ENCODE results near the gene CENPB.
"Not testable (repeated sequence)": the region's sequence is repeated elsewhere in the genome, so short reads cannot be mapped to it uniquely, and the experiment has no call there.

CENPB gene, protein sequence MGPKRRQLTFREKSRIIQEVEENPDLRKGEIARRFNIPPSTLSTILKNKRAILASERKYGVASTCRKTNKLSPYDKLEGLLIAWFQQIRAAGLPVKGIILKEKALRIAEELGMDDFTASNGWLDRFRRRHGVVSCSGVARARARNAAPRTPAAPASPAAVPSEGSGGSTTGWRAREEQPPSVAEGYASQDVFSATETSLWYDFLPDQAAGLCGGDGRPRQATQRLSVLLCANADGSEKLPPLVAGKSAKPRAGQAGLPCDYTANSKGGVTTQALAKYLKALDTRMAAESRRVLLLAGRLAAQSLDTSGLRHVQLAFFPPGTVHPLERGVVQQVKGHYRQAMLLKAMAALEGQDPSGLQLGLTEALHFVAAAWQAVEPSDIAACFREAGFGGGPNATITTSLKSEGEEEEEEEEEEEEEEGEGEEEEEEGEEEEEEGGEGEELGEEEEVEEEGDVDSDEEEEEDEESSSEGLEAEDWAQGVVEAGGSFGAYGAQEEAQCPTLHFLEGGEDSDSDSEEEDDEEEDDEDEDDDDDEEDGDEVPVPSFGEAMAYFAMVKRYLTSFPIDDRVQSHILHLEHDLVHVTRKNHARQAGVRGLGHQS

DNA sequence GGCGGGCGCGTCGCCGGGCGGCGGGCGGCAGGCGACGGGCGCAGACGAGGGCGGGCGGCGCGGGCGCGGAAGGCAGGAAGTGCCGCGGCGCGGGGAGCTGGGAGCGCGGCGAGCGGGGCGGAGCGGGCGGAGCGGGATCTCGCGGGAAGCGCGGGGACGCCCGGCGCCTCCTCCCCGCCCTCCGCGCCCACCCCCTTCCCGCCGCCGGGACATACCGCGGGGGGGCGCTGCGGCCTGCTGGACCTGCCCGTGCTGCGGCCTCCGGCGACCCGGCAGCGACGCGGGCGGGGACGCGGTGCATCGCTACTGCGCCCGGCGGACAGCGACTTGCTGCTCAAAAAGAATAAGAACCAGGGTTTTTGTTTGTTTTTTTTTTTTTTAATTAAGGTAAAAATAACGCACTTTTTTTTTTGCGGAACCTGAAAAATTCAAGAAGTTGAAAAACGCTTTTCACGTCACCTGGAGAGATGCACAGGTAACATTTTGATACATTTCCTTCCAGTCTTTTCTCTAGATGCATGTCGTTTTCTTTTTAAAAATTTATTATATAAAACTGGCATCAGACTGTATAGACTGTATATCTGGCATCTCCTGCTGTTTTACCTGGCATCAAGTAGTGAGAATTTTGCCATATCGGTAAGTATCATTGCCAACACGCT lies at the start of gene CENPB:
Gene CENPB (minus strand): TSS at position 76 of the 659 bp plus-strand sequence. CDS start 257 bp downstream, outside the sequence.
- peak; percentile 80 for DNase-seq

DNA sequence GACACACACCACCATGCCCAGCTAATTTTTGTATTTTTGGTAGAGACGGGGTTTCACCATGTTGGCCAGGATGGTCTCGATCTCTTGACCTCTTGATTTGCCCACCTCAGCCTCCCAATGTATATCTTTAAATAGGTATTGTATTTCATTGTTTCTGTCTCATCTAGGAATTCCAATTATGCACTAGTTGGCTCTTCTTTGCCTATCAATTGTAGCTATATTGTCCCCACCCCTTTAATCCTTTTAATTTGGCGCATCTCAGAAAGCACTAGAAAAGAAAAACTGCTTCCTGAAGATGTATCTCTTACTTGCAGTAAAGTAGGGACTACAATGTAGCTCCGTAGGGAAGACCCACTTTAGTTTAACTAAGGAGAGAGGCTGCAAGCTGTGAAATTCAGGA lies 49.6 kb upstream of the CENPB start:
- DNase-seq: no peak

DNA sequence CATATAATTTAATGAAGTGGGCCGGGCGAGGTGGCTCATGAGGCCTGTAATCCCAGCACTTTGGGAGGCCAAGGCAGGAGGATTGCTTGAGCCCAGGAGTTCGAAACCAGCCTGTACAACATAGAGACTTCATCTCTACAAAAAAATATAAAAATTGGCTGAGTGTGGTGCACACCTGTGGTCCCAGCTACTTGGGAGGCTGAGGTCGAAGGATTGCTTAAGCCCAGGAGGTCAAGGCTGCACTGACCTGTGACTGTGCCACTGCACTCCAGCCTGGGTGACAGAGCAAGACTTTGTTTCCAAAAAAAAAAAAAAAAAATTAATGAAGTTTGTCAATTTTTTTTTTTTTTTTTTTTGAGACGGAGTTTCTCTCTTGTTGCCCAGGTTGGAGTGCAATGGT lies 43.4 kb upstream of the CENPB start:
- not testable (repeated sequence) for DNase-seq

DNA sequence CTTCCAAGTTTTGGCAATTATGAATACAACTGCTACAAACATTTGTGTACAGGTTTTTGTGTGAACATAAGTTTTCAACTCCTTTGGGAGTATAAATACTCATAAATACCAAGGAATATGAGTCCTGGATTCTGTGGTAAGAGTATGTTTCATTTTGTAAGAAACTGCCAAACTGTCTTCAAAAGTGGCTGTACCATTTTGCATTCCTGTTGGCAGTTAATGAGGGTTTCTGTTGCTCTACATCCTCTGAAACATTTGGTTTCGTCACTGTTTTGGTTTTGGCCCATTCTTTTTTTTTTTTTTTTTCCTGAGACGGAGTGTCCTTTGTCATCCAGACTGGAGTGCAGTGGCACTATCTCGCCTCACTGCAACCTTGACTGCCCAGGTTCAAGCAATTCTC lies 42.3 kb upstream of the CENPB start:
- no peak for DNase-seq

DNA sequence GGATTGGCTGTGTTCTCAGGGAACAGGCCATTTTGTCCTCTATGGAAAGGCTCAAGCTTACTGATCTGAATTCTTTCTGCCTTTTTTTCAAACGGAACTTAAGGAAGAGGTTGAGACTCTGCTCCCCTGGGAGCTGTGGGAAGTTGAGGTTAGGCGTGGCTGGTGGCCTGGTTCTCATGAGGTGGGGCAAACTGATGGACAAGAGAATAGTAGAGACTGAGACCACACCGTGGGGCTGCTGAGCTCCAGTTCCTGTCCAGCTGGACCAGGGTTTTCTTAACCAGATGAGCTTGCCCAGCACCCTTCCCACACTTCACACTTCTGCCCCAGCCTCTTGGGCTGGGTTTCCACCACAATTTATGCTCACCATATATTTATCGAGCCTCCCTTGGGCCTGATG lies 39.9 kb upstream of the CENPB start:
- DNase-seq: no peak

DNA sequence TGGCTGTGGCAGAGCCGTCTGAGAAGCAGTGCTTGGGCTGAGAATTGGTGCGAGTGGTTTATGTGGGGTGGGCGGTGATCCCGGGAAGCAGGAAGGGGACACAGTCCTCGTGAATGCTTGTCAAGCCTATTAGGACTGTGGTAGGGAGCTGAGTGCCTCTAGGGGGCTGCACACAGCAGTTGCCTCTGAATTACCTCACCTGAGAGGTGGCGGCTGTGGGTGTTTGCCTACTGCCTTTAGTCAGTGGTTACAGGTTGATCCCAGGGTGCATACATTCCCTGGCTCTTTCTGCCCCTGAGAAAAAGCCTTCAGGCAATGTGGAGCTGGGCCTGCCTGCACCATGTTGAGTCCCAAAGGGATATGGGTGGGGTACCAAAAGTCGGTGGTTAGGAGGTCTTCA lies 39.0 kb upstream of the CENPB start:
- DNase-seq: no peak

DNA sequence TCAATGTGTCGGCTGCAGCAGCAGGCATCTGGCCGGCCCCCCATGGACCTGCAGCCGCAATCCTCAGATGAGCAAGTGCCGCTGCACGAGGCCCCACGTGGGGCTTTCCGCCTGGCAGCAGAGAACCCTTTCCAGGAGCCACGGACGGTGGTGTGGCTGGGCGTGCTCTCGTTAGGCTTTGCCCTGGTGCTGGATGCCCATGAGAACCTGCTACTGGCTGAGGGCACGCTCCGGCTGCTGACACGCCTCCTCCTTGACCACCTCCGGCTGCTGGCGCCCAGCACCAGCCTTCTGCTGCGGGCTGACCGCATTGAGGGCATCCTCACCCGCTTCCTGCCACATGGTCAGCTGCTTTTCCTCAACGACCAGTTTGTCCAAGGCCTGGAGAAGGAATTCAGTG lies 37.3 kb upstream of the CENPB start:
- DNase-seq: no peak

DNA sequence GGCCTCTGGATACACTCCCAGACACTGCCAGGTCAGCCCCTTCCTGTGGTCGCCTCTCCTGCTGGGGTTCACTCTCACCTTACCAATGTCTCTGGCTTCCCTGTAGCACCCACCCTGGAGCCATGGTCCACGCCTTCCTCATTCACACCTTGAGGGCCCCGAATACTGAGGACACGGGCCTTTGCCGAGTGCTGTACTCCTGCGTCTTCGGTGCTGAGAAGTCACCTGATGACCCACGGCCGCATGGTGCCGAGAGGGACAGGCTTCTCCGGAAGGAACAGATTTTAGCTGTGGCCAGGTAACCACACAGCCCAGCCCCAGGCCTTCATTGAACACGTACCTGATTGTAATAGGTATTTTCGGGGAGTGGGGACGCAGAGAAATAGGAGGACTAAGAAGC lies 35.5 kb upstream of the CENPB start:
- no peak for DNase-seq

DNA sequence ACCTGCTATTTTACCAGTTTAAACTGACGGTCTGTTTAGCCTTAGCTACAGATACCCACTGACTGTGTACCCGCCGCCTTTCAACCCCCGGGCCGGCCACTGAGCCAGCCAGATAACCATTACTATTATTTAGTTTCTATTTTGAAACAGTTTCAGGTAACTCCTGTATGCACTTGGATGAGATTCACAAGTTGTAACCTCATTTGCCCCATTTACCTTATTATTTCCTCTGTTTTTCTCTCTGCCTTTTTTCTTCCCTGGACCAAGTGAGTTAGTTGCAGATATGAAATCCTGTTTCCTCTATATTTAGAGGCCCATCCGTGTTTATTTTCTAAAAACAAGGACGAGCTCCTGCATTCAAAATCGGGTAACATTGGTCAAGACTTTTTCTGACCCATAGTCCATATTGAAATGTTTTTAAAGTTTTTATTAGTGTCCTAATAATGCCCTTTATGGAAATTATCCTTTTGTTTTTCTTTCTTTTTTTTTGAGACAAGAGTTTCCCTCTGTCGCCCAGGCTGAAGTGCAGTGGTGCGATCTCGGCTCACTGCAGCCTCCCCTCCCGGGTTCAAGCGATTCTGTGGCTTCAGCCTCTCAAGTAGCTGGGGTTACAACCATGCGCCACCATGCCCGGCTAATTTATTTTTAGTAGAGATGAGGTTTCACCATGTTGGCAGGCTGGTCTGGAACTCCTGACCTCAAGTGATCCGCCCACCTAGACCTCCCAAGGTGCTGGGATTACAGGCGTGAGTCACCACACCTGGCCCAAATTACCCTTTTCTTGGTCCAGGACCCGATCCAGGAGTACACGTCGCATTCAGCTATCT lies 34.6 kb upstream of the CENPB start:
- DNase-seq: no peak

DNA sequence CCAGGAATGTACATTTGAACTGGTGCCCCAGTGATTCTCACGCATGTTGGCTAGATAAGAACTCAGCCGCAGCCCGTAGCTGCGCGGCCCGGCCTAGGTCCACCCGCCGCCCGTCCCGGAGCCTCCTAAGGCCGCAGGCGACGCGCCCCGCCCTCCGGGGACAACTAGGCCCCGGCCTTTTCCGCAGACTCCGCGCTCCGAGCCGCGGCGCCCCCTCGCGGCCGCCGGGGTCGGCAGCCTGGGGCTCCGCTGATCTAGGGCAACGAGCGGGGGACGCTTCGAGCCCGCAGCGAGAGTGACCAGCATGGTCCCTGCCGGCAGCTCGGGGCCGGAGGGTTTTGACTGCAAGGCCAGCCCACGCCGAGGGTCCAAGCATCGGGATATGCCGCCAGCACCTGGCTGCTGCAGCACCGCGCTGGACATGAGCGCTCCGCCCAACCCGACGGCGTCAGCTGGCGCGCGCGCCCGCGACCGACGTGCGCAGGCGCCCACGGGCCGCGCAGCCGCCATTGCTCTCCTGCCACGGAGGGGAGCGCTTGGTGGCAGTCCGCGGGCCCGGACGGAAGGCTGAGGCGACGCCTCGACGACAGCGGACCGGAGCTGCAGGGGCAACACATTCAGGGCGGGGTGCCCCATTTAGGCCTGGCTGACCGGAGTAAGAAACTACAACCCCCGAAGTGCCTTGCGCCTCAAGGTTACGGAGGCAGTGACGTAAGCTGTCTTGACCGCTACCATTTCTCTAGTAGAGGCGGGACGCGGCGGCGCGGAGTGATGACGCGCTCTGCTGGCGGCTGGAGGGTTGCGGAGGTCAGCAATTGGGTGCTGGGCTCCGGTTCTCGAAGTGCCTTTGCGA lies 33.7 kb upstream of the CENPB start, which contains the start of gene AP5S1:
Gene AP5S1 (plus strand): TSS at position 500 of the 853 bp plus-strand sequence. CDS start 1,571 bp downstream, outside the sequence.
- peak; percentile 93 for DNase-seq

DNA sequence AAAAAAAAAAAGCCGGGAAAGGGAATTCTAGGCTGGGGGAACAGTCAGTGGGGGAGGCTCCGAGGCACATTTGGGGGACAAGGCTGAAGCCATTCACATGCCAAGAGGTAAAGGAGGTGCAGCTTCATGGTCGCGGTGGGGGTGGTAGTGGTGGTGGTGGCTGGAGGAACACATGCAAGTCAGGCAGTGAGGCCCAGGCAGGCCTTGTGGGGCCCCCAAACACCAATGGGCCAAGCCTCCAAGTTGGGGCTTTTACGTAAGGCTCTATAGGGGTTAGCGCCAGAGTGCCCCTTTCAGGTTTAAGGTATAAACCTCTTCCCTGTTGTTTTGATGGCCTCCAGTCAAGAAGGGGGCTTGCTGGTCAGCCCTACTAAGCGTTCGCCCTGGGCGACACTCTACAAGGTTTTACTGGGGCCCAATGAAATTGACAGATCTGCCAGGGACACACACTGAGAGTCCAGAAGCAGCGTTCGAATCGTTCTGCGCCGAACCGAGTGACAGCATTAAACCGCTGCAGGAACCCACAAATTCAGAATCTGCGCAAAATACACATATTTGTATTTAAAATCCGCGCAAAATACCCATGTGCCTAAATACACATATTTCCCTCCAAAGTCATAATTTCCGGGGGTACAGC lies 33.0 kb upstream of the CENPB start:
- DNase-seq: no peak

DNA sequence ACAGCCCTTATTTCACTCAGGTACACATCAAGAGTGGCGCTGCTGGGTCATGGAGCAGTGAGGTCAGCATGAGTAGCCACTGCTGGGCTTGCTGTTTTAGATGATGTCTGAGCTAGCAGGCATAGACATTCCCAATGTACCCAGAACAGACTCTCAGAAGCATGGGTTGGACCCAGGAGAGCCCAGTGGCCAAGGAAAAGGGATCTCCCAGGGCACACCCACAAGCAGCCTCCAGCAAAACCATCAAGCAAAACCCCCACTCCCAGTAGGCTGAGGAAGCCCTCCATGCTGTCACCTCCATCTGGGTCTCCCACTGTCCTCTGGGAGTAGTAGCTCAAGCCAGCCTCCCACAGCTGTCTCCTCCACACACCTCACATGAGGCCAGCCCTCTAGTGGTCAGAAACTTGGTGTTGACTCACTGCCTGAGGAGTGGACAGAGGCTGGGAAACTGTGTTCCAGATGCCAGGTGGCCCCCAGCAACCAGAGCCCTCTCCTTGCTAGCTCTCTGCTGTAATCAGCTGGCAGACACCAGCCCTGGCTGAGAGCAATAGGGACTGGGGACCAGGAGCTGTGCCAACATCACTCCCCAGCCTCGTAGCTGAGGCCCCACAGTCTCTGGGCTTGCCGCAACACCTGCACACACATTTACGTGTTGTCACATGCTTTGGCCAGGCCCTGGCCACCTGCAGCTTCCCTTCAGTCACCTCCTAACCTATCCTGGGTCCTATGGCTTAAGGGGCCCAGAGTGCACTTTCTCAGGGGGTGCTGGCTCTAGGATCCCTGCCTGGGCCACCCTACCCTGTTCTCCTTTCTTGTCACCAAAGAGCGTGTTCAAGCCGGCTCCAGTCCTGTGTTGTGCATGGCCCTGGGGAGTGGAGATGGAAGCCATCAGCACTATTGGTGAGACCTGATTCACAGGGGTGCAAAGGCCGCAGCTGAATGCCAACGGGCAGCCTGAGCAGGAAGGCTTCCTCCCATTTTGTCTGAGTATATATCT lies 31.9 kb upstream of the CENPB start:
- peak; percentile 31 for DNase-seq

DNA sequence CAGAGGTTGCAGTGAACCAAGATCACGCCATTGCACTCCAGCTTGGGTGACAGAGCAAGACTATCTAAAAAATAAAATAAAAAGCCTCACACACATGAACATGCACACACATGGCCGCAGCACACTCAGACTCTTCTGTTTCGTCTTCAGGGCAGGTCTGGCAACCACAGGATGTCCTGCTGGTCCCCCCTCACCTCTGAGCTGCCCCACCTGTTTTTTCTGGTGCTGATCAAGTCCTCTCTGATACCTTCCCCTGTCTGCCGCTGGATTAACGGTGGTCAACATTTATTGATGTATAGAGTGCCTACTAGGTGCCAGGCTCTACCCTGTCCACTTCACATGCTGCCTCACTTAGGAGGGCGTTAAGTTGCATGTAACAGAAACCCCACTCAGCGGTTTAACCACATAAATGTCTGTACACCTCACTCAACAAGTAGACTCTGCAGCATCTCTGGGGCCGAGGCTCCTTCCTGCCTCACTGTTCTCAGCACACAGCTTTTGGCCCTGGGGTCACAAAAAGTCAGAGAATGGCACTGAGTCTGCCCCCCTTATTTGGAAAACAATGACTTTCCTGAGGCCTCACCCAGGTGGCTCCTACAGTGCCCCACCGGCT lies 29.3 kb upstream of the CENPB start:
- DNase-seq: no peak

DNA sequence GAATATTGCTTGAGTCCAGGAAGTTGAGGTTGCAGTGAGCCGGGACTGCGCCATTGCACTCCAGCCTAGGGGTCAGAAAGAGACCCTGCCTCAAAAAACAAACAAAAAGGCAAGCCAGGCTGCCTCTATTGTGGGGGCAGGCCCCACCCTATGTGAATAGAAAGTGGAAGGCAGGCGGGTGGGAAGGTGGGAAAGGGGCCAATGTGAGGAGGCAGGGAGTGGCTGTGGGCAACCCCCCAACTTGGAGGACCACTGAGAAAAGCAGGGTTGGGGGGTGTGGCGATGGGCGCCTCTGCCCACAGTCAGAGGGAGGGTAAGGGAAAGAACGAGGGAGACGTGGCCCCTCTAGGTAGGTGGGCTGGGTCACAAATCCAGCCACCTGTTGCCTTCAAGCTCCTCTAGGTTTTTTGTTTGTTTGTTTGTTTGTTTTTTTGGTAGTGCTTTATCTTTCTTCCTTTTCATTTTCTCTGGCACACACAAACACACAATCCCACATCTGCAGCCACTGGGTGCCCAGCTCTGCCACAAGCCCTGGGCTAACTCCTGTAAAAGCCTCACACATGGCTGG lies 28.5 kb upstream of the CENPB start:
- DNase-seq: no peak

DNA sequence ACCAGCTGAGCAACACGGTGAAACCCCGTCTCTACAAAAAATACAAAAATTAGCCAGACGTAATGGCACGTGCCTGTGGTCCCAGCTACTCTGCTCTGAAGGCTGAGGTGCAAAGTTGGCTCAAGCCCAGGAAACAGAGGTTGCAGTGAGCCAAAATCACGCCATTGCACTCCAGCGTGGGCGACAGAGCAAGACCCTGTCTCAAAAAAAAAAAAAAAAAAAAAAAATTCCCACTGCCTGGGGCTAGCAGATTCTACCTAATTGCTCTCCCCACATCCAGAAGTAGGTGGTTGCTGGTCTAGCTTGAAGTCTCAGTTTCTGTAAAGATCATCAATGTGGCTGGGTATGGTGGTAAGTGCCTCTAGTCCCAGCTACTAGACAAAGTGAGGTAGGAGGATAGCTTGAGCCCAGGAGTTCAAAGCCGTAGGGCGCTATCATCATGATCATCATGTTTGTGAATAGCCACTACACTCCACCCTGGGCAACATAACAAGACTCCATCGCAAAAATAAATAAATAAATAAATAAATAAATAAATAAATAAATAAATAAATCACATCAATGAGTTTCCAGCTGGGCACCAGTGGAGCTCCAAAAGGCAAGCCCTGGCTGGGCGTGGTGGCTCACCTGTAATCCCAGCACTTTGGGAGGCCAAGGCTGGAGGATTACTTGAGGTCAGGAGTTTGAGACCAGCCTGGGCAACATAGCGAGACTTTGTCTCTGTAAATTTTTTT lies 27.5 kb upstream of the CENPB start:
- DNase-seq: no peak

DNA sequence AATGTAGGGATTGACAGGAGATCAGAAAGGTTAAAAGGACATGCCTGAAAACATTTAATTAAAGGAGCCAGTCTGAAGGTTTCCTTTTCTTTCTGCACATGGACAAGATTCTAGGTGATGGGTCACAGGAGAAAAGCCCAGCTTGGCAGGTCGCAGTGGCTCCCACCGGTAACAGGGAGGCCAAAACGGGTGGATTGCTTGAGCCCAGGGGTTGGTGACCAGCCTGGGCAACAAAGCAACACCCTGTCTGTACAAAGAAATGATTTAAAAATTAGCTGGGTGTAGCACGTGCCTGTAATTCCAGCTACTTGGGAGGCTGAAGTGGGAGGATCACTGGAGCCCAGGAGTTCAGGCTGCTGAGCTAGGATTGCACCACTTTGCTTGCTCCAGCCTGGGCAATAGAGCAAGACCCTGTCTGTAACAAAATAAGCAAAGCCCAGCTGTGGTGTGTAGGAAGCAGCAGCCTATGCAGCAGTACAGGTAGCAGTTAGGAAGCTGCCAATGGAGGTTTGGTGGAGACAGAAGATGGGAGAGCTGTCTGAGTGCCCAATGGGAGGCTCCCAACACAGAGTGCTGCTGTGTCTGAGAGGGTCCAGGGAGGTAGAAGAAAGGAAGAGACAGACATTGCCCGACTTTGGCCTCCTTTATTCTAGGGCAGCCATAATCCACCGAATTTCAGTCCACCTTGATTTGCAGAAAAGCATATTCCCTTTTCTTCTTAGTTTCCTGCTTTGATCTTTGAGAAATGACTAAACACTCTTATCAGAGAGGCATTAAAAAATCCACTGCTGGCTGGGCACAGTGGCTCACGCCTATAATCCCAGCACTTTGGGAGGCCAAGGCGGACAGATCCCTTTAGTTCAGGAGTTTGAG lies 26.7 kb upstream of the CENPB start:
- DNase-seq: no peak

DNA sequence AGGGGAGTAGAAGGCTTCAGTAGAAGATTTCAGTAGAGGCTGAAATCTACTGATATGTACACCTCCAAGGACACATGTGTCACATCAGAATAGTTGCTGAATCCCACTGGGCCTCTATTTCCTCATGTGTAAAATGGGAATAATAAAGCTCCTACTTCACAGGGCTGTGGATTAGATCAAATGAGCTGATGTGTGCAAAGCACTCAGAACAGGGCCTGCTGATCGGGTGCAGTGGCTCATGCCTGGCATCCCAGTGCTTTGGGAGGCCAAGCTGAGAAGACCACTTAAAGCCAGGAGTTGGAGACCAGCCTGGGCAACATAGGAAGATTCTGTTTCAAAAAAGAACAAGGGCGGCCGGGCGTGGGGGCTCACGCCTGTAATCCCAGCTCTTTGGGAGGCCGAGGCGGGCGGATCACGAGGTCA lies 25.7 kb upstream of the CENPB start:
- no peak for DNase-seq
